ENCODE results near the gene TLNRD1.

GRCh38 chr15:80972276-80972675, 28.4 kb upstream of the TLNRD1 start:
- TF ChIP-seq CTCF (IDR thresholded peaks at IDR 0.05), result no peak
- TF ChIP-seq POLR2A (IDR thresholded peaks at IDR 0.05), result no peak

Data from thyroid gland (tissue), 4 donors.